Femur (tissue), 1 donor: Measurements from ENCODE around the gene VPS54.

ENCODE experiments used
- DNase-seq: peaks from one replicate; pipeline ENCODE4 v3.0.0-alpha.2; 2017

VPS54 gene, protein sequence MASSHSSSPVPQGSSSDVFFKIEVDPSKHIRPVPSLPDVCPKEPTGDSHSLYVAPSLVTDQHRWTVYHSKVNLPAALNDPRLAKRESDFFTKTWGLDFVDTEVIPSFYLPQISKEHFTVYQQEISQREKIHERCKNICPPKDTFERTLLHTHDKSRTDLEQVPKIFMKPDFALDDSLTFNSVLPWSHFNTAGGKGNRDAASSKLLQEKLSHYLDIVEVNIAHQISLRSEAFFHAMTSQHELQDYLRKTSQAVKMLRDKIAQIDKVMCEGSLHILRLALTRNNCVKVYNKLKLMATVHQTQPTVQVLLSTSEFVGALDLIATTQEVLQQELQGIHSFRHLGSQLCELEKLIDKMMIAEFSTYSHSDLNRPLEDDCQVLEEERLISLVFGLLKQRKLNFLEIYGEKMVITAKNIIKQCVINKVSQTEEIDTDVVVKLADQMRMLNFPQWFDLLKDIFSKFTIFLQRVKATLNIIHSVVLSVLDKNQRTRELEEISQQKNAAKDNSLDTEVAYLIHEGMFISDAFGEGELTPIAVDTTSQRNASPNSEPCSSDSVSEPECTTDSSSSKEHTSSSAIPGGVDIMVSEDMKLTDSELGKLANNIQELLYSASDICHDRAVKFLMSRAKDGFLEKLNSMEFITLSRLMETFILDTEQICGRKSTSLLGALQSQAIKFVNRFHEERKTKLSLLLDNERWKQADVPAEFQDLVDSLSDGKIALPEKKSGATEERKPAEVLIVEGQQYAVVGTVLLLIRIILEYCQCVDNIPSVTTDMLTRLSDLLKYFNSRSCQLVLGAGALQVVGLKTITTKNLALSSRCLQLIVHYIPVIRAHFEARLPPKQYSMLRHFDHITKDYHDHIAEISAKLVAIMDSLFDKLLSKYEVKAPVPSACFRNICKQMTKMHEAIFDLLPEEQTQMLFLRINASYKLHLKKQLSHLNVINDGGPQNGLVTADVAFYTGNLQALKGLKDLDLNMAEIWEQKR

DNA sequence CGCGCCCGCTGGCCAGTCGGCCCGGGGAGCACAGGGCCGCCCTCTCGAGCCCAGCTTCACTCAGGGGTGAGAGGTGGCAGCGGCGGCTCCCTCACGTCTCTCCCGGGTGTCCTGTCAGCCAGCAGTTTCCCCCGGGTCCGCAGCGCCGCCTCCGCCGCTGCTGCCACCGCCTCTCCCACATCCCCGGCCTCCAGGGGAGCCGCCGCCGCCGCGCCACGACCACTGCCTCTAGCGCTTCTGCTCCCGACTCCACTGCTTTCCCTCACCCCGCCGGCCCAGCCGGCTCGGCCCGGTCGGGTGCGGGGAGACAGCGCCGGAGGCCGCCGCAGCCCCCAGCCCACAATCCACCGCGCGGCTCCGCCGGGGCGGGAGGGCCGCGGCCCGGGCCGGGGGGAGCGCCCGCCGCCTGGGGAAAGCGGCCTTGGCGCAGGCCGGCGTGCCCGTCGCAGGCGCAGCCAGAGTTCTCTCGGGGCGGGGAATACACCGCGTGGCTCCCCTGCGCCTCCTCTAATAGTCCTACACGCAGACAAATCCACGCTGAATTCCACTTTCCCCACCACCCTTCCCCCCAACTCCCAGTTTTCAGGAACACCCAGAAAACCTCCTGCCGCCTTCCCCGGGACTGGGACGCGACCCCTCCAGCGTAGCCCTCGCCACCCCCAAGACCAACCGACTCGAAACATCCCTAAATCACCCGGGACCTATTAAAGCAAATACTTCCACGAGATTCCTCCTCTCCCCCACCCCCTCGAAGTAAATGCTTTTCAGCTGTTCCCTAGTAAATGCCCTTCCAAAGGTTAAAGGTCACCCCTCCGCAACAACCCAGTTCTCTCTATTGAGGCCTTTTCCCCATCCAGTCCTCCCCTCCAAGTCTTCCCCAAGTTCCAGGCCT, at the start of gene VPS54:
Gene VPS54, minus strand, starts transcription at position 346 of the 892 bp plus-strand sequence. CDS start 35,429 bp downstream, outside the sequence.
- DNase-seq, result peak; percentile 75

DNA sequence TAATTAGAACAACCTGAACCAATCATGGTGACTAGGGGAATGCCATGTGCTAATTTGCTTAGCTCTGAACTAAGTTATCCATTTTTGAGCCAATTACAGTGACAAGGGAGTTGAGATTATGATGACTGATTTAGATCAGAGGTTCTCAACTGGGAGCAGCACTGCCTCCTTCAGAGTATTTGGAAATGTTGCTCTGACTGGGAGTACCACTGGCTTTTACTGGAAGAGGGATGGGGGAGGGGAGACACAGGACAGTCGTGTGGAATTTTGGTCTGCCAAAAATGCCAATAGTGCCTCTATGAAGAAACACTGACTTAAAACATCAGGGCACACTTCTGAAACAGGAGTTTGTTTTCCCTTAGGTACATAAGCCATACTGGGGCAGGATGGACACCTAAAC, 48.1 kb upstream of the VPS54 start:
- no peak for DNase-seq

DNA sequence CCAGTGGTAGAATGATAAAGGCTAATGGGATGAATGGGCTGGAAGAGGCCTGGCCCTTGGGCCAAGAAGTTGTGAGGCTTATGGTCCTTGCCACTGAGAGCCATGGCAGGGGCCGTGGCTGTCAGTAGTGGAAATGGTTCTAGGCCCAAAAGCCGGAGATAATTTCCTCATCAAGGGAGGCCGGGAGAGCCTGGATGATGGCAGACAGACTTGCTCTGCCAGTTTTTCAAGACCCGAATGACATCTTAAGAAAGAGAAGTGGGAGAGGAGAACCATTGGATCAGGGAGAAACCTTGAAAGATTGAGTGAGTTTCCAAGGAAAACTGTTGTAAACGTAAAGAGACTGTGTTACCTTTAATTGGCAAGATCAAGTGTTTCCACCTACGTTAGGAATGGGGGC, 46.3 kb upstream of the VPS54 start:
- no peak for DNase-seq

DNA sequence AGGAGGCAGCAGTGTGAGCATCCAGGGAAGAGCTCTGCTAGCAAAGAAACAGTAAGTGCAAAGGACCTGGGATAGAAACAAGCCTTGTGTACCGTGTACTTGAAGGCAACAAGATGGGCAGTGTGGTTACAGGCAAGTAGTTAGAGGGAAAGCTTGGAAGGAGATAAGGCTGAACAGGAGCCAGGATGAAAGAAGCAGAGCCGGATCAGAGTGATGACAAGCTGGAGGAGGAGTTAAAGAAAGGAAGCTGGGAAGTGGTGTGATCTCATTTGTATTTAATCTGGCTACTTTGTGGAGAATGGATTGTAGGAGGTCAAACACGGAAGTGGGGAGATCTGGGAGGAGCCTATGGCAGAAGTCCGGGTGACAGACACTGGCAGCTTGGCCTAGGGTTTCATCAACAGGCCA, 44.7 kb upstream of the VPS54 start:
- DNase-seq, result no peak

DNA sequence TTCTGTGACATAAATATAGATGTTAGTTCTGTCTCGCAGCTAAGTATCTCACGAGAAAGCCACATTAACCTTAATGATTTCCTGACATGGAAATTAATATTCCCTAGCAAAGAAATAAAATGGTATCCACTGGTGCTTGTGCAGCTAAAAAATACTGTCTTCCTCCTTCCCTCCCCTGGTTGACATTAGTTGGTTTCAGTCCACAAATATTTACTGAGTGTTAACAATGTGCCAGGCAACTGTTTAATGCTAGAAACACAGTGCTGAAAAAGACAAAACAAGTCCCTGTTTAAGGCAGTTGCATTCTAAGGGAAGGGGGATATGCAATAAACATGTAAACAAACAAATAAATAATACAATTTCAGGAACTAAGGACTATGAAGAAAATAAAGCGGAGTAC, 44.2 kb upstream of the VPS54 start:
- DNase-seq, result no peak

DNA sequence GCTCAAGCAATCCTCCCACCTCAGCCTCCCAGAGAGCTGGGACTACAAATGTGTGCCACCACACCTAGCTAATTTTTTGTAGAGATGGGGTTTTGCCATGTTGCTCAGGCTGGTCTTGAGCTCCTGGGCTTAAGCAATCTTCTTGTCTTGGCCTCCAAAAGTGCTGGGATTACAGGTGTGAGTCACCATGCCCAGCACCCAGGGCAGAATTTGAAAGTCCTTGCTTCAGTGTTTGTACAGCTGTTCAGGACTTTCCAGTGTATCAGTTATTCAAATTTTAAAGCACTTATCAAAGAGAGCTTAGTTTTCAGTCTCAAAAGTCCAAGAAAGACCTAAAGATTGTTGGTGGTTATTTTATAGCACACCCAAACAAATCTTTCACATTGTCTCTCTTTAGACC, 43.6 kb upstream of the VPS54 start:
- no peak for DNase-seq

DNA sequence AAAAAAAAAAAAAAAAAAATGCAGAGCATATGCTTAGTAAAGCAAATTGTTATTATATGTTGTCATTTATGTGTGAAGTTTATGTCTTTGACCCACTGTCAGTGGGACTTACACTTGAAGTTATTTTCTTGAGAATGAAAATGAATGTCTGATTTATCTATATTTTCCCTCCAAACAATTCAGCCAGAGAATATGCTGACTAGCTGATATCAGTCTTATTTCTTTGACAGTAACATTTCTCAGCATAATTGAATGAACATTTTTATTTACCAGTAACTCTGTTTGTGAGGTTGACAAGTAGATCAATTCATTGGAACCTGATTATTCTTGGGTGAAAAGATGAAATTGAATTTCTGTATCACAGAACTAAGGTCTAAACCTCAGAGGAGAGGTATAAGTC, 40.0 kb upstream of the VPS54 start:
- DNase-seq, result no peak

DNA sequence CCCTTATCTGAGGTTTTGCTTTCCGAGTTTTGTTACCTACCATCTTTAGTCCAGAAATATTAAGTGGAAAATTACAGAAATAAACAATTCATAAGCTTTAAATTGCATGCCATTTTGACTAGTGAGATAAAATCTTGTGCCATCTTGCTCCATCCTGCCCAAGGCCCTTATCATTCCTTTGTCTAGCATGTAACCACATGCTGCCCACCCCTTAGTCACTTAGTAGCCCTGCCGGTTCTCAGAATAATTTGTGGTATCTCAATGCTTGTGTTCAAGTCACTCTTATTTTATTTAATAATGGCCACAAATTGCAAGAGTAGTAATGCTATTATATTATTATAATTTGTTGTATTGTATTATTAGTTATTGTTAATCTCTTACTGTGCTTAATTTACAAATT, 36.8 kb upstream of the VPS54 start:
- DNase-seq, result no peak

DNA sequence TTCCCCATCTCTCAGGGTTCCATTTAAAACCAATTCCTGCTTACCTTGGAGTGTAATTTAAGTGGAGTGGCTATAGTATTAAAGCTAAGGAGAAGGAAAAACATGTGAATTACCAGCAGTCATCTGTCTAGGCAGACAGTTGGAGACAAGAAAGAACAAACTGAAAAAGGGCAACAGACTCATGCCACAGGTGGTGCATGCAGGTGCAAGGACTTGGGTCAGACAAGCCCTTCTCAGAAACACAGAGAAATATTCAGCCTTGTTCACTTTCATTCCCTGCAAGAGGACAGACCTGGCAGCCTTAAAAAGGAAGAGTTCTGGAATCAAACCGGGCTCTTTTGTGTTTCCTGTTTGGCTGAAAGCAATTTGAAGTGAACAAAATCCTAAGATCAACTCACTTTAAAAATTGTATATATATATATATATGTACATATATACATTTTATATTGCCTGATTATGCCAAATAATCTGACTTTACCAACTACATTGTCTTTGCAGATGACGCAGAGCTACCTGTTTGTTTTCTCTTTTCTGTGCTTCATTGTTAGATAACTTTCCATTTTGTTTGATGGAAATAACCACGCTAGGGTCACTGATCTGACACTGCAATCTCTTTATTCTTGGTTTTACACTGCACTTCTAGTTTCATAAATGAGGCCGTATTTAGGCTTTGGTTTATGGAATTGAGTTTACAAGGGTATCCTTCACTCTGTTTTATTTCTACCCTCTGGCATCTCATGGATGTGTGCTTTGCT, 35.1 kb upstream of the VPS54 start:
- DNase-seq, result no peak

DNA sequence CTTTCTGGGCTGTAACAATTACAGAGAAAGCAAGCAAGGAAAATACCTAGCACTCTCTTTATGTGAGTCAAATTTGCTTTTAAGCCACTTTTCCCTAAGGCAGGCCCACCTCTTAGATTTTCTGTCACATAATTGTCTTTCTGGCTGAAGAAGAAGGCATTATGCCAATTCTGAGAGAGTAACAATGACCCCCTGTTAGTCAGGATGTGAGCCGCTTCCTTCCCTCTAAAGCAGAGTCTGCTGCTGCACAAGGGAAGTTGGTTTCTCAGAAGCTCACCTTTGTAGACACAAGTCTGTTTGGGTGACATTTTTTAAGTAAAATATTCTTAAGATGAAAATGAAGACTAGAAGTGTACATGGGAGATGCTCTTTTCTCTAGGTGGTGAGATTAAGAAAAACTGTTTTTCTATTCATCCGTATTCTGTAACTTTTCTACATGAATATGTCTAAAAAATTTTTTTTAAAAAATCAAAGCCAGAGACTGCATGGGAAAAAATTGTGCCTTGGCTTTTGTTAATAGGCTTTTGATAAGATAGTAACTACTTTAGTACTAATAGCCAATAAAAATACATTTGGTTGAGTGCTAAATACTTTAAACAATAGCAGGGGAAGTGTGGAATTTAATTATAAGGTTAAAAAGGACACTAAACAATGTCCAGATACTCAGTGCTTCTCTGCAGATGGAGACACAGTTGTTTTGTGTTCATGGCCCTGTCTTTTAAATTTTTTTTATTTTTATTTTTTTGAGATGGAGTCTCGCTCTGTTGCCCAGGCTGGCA, 33.4 kb upstream of the VPS54 start:
- DNase-seq, result no peak

DNA sequence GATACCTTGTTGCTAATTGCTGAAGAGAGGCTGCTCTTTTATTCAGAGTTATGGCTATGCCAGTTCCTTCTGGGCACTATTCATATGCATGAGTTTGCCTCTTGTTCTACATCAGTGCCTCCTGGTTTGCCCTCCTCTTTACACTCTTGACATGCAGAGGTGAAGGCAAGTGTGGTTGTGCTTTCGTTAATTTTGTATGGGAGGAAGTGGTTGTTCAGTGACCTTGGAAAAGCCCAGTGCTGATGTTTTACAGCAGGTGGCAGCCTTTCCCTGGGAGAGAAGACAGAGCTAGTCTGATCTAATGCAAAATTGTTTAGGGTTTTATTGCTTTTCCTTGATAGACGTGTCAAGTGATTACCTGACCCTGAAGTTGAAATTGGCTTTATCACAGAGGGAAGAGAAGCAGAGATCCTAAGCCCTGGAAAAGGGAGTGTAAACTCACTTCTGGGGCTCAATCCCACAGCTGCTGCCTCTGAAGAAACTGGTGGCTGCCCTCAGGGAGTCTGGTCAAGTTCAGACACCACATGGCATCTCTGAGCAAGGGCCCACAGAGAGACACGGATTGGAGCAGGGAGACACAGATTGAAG, 30.5 kb upstream of the VPS54 start:
- peak; percentile 76 for DNase-seq

DNA sequence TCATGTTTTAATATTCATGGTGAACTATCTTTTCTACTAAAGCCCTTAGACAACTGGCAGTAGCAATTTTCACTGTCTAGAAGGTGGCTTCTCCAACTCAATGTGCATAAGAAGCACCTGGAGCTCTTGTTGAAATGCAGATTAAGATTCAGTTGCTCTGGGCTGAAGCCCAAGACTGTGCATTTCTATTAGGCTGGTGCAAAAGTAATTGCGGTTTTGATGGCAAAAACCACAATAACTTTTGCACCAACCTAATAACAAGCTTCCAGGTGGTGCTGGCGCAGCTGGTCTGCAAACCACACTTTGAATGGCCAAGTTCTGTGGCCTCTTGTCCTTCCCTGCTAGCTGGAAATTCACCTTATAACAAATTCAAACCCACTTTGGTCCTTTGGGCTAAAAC, 26.7 kb upstream of the VPS54 start:
- no peak for DNase-seq

DNA sequence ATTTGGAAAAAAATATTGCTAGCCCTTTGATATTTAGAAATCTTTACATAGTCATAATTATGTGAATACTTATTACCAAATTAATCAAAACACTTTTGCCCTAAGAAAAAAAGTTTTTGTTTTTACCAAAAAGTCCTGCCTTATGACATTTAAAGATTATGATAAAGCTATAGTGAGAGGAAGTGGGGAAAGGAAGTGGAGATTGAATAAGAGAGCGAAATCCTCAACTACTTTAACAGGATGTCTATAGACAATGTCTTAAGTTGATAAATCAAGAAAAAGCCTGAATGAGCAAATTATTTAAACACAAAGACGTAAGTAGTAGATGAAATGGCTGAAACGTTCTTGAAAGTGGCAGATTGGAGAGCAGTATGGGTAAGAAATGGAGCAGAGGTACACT, 20.9 kb upstream of the VPS54 start:
- DNase-seq, result no peak

DNA sequence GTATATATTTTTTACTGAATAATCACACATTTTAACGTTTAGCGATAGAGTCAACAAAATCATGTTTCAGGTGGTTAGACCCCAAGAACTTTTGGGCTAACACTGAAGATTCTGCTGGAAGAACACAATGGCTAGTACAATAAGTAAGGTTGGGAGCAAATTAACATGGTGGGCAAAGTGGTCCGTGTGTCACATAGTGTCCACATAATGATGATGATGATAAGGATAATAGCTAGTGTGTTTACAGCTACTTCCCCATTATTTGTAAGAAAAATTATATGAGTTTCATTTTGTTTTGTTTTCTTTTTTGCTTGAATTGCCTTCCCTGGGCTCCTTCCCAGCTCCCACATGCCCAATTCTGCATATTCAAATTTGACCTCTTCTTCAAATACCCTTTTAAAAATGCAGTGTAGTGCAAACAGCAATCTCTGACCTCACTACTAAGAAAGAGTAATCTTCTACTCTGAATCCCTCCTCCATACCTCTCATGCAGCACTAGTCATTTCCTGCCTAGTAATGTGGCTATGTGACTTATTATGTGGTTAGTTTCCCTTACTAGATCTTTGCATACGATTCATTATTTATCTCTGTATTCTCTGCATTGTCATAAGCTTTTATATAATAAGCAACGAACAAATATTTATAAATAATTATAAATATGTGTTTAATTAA, 16.9 kb upstream of the VPS54 start:
- DNase-seq, result no peak

DNA sequence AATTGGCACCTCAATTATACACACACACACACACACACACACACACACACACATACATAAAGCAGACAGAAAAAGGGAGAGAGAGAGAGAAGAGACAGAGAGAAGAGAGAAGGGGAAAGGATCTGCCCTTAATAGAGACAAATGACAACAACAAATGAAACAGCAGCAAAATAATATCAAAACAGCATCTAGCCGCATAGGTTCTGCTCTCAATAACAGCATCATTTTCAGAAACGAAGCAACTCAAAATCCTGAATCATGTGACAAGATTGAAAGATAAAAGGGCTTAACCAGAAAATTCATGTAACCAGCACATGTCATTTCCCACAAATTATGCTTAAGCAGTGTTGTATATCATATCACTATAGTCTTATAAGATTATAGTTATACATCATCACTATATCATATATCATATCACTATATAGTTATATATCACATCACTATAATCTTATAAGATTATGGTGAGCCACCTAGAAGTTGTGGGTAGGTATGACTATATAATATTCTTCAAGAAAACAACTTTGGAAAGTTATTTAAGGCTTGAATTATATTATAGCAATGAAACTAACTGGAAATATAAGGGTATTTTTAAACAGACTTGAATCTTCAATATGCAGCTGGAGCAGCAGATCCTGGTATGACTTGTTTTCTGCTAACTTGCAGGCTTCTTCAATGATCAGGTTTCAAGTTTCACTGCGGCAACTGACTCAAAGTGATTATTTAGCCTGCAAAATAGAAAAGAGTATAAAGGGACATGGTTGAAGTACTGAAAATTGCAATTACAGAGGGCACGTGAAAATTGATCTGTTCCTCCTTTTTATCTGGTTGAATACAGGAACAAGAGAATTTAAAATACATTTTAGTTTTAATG, 16.1 kb upstream of the VPS54 start:
- DNase-seq, result no peak

DNA sequence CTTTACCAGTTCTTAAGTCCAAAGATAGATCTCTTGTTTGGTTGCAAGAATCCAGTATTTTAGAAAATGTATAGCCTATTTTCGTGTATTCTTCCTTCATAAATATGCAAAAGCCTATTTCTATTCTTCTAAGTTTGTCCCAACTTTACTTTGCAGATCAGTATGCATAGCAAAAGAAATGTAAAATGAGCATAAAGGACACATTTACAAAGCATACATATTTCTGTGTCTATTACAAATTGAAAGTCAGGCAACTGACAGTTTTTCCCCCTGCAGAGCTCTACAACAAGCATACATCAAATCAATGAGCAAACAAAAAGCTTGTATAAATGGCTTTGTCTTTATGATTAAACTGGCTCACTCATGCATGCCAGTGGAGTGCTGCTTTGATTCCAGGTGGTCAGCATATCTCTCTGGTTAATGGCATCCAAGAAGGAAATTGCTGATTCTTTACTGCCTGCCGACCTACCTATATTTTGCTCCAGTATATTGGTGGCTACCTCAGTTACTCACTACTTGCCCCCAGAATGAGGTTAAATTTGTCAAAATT, 10.0 kb upstream of the VPS54 start:
- DNase-seq, result no peak

DNA sequence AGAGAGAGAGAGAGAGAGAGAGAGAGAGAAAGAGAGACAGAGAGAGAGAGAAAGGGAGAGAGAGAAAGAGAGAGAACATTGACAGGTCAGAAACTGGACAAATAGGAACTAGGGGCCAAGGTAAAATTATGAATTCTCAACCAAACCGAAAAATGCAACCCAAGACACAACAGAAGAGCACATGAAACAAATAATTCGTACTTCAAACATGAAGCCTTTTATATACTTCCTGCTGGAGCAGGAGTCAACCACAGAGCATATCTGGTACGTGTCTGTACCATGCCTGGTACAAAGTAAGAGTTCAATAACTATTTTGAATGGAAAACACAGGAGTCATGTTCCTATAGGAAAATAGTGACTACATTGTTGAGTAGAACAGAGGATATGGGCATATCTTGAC, 6.5 kb upstream of the VPS54 start:
- DNase-seq, result no peak

DNA sequence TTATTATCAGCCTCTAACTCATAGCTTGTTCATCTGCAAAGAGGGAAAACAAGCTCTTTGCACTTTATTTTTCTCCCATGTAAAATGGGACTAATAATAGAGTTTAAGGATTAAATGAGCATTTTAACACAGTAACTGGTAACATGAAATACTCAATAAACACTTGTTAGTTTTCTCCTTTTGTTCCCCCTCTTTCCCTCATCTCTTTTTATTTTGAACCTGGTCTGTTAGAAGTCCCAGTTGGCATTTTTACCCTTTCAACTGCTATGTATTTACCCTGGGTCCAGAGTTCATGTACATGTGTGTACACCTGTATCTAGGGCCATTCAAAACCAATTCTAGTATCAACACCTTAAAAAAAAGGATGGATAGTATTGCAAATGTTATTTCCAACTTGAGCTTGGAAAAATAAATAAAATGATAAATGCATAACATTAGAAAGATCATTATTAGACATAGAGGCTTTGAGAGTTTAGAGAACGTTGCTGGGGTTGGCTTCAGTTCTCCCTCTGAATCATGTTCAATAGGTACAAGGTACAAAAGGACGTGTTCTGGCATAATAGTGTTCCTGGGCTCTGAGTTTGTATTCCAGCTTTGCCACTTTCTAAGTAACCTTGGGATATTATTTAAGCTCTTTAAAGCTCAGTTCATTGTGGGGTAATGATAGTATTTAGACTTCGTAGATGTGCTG, 5.2 kb upstream of the VPS54 start:
- no peak for DNase-seq
